GM12891 (cell line): ENCODE measurements around the gene HIPK1.
A peak's percentile ranks its signal among the peaks of the same experiment; 100 is the strongest.

Source experiments
- DNase-seq: peaks from one replicate; pipeline ENCODE4 v3.0.0; 2011; ENCODE audit warnings: low spot score; ENCODE audit not compliant: insufficient read length
- FAIRE-seq: peaks from 2 replicates; lab custom pipeline; 2011; peaks lifted over from hg19 to GRCh38; lab: Jason Lieb, UNC
- PAX5 ChIP-seq: IDR thresholded peaks from 2 replicates; pipeline ENCODE4 v1.6.1; 2011; ENCODE audit warnings: low read length, moderate library complexity, mild to moderate bottlenecking; ENCODE audit not compliant: insufficient read depth, severe bottlenecking
- POLR2A ChIP-seq: IDR thresholded peaks from 2 replicates; pipeline ENCODE4 v1.6.1; 2011; ENCODE audit warnings: low read depth, low read length, control low read depth
- POLR2AphosphoS5 ChIP-seq: IDR thresholded peaks from 2 replicates; pipeline ENCODE4 v1.6.1; 2011; ENCODE audit warnings: low read depth, low read length, control low read depth
- POU2F2 ChIP-seq: IDR thresholded peaks from 2 replicates; pipeline ENCODE4 v1.6.1; 2011; ENCODE audit warnings: low read depth, mild to moderate bottlenecking, control low read depth, low read length, moderate library complexity
- SPI1 ChIP-seq: IDR thresholded peaks from 2 replicates; pipeline ENCODE4 v1.6.1; 2011; ENCODE audit warnings: low read depth, low read length, control low read depth
- TAF1 ChIP-seq: IDR thresholded peaks from 2 replicates; pipeline ENCODE4 v1.6.1; 2011; ENCODE audit warnings: low read depth, low read length, control low read depth

HIPK1 gene

DNA sequence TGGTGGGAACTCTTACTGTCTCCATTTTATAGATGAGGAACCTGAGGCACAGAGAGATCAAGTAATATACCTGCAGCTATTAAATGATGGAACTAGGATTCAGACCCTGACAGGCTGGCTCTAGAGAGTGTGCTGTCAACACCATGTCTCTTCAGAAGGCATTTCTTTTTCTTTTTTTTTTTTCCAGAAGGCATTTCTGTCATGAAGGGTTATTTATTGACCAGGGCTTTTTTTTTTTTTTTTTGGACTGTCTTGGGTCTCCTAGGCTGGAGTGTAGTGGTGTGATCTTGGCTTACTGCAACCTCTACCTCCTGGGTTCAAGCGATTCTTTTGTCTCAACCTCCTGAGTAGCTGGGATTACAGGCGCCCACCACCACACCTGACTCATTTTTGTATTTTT is 22.6 kb downstream of the HIPK1 start:
- TF ChIP-seq SPI1 (no peak), TAF1 (no peak), POU2F2 (no peak), PAX5 (no peak), POLR2AphosphoS5 (no peak), POLR2A (no peak)
- FAIRE-seq: no peak
- no peak for DNase-seq

DNA sequence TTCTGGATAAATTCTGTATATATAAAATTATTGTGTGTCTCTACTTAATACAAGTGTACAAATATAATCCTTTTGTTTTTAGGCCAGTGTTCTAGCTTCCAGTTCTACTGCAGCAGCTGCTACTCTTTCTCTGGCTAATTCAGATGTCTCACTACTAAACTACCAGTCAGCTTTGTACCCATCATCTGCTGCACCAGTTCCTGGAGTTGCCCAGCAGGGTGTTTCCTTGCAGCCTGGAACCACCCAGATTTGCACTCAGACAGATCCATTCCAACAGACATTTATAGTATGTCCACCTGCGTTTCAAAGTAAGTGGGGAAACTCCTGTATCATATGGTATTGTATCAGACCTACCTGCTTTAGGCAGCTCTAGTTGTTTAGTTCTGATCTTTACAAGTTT is 28.9 kb downstream of the HIPK1 start:
- no peak for FAIRE-seq
- no peak for DNase-seq
- TF ChIP-seq TAF1 (no peak), POLR2AphosphoS5 (no peak), POU2F2 (no peak), PAX5 (no peak), SPI1 (no peak), POLR2A (no peak)

DNA sequence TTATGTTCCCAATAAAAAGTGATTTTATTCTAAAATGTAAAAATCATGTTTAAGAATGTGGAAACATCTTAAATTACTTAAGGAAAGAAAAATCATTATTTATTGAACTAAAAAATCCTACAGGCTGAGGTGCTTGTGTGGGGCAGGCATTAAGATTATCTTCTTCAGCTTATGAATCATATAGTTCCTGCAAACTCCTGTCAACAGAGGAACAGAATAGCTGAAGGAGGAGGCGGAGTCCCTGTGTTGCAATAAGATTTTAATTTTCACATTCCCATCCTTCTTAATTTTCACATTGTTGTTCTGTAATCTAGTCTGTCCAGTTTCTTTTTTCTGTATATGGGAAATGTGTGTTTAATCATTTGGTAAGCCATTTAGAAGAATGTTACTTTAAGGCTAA is 29.6 kb downstream of the HIPK1 start:
- DNase-seq (no peak), FAIRE-seq (no peak)
- TF ChIP-seq SPI1: no peak
- TF ChIP-seq POLR2AphosphoS5: no peak
- TF ChIP-seq POU2F2: no peak
- no peak for TF ChIP-seq TAF1
- TF ChIP-seq PAX5: no peak
- no peak for TF ChIP-seq POLR2A

DNA sequence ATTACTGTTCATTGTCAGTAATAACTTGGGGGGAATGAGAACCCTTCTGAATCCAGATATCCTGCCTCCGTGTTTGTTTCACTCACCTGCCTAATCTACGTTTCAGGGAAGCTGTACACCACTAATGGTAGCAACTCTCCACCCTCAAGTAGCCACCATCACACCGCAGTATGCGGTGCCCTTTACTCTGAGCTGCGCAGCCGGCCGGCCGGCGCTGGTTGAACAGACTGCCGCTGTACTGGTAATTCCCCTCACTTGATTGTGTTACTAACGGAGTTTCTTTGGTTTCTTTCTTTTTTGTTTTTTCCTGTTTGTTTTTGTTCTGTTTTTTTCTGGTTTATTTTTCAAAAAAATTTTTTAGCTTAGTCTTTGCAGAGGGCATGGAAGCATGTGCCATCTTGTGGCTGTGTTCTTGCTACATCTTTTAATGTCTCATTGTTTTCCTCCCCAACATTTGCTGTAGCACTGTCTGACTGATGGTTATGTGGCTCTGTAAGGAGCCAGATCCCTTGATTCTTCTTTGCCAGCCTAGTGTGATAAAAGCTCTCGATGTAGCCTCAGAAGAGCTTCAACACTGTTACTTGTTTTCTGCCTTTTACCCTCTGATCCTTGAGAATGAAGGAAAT is 34.3 kb downstream of the HIPK1 start:
- FAIRE-seq (no peak), DNase-seq (no peak)
- no peak for TF ChIP-seq TAF1
- TF ChIP-seq POLR2AphosphoS5: no peak
- no peak for TF ChIP-seq POLR2A
- TF ChIP-seq SPI1: no peak
- no peak for TF ChIP-seq POU2F2
- no peak for TF ChIP-seq PAX5

DNA sequence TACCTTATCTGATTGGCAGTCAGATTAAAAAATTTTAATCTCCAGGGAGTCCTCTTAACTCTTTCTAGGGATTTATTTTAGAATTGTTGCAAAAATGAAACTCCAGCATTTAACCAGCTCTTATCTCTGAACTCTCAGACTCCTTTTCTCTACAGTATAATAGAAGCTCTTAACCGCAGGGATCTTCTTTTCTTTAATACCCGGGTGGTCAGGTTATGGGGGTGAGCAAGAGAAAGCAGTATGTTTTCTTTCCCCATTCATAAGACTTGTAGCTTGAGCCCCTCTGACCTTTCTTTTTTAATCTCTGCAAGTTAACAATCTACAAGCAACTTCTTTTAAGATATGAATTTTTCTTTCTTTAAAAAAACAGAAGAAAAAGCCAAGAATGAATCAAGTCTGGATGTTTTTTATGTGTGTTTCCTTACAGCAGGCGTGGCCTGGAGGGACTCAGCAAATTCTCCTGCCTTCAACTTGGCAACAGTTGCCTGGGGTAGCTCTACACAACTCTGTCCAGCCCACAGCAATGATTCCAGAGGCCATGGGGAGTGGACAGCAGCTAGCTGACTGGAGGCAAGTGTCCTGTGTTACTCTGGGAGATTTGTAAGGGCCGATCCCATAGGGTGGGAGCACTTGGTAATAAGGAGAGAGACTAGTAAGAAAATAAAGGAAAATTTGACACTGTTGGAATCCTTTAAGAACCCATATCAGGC is 36.7 kb downstream of the HIPK1 start:
- FAIRE-seq: no peak
- DNase-seq: no peak
- TF ChIP-seq TAF1 (no peak), POLR2AphosphoS5 (no peak), PAX5 (no peak), POU2F2 (no peak), POLR2A (no peak), SPI1 (no peak)

DNA sequence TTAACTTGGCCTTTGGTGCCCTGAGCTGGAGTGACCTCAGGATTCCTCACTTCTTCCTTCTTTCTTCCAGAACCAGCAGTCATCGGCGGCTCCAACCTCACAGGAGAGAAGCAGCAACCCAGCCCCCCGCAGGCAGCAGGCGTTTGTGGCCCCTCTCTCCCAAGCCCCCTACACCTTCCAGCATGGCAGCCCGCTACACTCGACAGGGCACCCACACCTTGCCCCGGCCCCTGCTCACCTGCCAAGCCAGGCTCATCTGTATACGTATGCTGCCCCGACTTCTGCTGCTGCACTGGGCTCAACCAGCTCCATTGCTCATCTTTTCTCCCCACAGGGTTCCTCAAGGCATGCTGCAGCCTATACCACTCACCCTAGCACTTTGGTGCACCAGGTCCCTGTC is 43.8 kb downstream of the HIPK1 start:
- FAIRE-seq: no peak
- TF ChIP-seq SPI1 (no peak), POLR2AphosphoS5 (no peak), TAF1 (no peak), POU2F2 (no peak), POLR2A (no peak), PAX5 (no peak)
- no peak for DNase-seq

DNA sequence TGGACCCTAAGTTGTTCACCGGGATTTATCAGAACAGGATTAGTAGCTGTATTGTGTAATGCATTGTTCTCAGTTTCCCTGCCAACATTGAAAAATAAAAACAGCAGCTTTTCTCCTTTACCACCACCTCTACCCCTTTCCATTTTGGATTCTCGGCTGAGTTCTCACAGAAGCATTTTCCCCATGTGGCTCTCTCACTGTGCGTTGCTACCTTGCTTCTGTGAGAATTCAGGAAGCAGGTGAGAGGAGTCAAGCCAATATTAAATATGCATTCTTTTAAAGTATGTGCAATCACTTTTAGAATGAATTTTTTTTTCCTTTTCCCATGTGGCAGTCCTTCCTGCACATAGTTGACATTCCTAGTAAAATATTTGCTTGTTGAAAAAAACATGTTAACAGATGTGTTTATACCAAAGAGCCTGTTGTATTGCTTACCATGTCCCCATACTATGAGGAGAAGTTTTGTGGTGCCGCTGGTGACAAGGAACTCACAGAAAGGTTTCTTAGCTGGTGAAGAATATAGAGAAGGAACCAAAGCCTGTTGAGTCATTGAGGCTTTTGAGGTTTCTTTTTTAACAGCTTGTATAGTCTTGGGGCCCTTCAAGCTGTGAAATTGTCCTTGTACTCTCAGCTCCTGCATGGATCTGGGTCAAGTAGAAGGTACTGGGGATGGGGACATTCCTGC is 46.2 kb downstream of the HIPK1 start:
- FAIRE-seq (no peak), DNase-seq (no peak)
- TF ChIP-seq SPI1 (no peak), TAF1 (no peak), POU2F2 (no peak), POLR2AphosphoS5 (no peak), POLR2A (no peak)

DNA sequence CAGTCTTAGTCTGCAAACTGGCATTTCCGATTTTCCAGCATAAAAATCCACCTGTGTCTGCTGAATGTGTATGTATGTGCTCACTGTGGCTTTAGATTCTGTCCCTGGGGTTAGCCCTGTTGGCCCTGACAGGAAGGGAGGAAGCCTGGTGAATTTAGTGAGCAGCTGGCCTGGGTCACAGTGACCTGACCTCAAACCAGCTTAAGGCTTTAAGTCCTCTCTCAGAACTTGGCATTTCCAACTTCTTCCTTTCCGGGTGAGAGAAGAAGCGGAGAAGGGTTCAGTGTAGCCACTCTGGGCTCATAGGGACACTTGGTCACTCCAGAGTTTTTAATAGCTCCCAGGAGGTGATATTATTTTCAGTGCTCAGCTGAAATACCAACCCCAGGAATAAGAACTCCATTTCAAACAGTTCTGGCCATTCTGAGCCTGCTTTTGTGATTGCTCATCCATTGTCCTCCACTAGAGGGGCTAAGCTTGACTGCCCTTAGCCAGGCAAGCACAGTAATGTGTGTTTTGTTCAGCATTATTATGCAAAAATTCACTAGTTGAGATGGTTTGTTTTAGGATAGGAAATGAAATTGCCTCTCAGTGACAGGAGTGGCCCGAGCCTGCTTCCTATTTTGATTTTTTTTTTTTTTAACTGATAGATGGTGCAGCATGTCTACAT is 47.6 kb downstream of the HIPK1 start:
- TF ChIP-seq POU2F2 (no peak), POLR2AphosphoS5 (no peak), PAX5 (no peak), TAF1 (no peak), SPI1 (no peak)
- FAIRE-seq (peak; percentile 83), DNase-seq (no peak)

DNA sequence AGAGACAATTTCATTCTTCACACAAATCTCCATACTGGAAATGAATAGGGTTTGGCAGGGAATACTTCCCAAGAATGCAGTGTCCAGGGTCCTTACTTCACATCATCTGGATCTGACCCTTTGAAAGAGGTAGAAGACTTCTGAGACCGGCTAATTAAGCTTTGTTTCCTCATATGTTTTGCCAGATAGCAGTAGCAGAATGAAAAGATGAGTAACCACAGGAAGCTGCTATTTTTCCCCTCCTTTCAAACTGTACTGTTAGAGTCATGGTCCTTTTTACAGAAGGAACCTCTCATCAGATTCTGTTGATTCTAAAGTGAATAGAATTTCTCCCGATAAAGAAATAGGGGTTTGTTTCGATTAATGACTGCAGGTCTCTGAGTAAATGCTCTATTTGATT is 48.8 kb downstream of the HIPK1 start:
- TF ChIP-seq PAX5 (no peak), TAF1 (no peak), POLR2AphosphoS5 (no peak)
- DNase-seq (no peak), FAIRE-seq (no peak)
